Activated naive CD8-positive, alpha-beta T cell treated with anti-CD3 and anti-CD28 coated beads, Interleukin-2, amount 50 U/mL, for 24 hours (primary cell): ENCODE measurements around the gene PHACTR1.
A peak's percentile ranks its signal among the peaks of the same experiment; 100 is the strongest.
"Not testable (repeated sequence)": the region's sequence is repeated elsewhere in the genome, so short reads cannot be mapped to it uniquely, and the experiment has no call there.

Experiments used
- ATAC-seq: fragments of 150-1000 bp; cut with Tn5 transposase; one replicate; pipeline ENCODE4 v1.10.0; 2021
- DNase-seq: peaks from one replicate; pipeline ENCODE4 v3.0.0; 2021
- H3K27ac Mint-ChIP-seq: one replicate; pipeline ENCODE4 v1.8.0; 2021; ENCODE audit warnings: mild to moderate bottlenecking, mixed read lengths
- H3K27me3 Mint-ChIP-seq: one replicate; pipeline ENCODE4 v1.8.0; 2021; ENCODE audit warnings: mixed read lengths
- H3K36me3 Mint-ChIP-seq: one replicate; pipeline ENCODE4 v1.8.0; 2021; ENCODE audit warnings: low read depth, mixed read lengths
- H3K4me1 Mint-ChIP-seq: one replicate; pipeline ENCODE4 v1.8.0; 2021; ENCODE audit warnings: mixed read lengths
- H3K4me3 Mint-ChIP-seq: one replicate; pipeline ENCODE4 v1.8.0; 2021; ENCODE audit warnings: mild to moderate bottlenecking, moderate library complexity, mixed read lengths
- H3K9me3 Mint-ChIP-seq: one replicate; pipeline ENCODE4 v1.8.0; 2021; ENCODE audit warnings: mixed read lengths

Gene PHACTR1

GRCh38 chr6:12762731-12763434 is 46.3 kb downstream of the PHACTR1 start:
- not testable (repeated sequence) for H3K4me3 Mint-ChIP-seq, H3K9me3 Mint-ChIP-seq, H3K4me1 Mint-ChIP-seq, H3K36me3 Mint-ChIP-seq, DNase-seq, H3K27ac Mint-ChIP-seq, ATAC-seq, H3K27me3 Mint-ChIP-seq

GRCh38 chr6:12766365-12766764 is 49.8 kb downstream of the PHACTR1 start:
- no peak overlapping the region for H3K27ac Mint-ChIP-seq
- peaks cover 6% of the 10 kb centered on the region for H3K9me3 Mint-ChIP-seq
- H3K36me3 Mint-ChIP-seq, result no peaks in the 10 kb centered on the region
- DNase-seq, result no peak
- H3K27me3 Mint-ChIP-seq, result peaks cover 2% of the 10 kb centered on the region
- H3K4me3 Mint-ChIP-seq, result no peak overlapping the region
- no peak for ATAC-seq
- no peaks in the 10 kb centered on the region for H3K4me1 Mint-ChIP-seq

- Mint-ChIP-seq H3K36me3 (no peaks in the 10 kb centered on the region), H3K4me3 (no peak overlapping the region), H3K4me1 (no peaks in the 10 kb centered on the region), H3K27ac (no peak overlapping the region), H3K27me3 (peaks cover 2% of the 10 kb centered on the region), H3K9me3 (peaks cover 6% of the 10 kb centered on the region)
- DNase-seq, result no peak
- ATAC-seq, result no peak
Observed at GRCh38 chr6:12767016-12767415, 50.4 kb downstream of the PHACTR1 start.

GRCh38 chr6:12769556-12770256 is 53.1 kb downstream of the PHACTR1 start:
- no peak for DNase-seq
- Mint-ChIP-seq H3K27ac (no peak overlapping the region), H3K9me3 (peaks cover 6% of the 10 kb centered on the region), H3K27me3 (peaks cover 7% of the 10 kb centered on the region), H3K4me3 (no peak overlapping the region), H3K4me1 (no peaks in the 10 kb centered on the region), H3K36me3 (no peaks in the 10 kb centered on the region)
- ATAC-seq, result peak; percentile 28

GRCh38 chr6:12772416-12772815 is 55.8 kb downstream of the PHACTR1 start:
- ATAC-seq (no peak), DNase-seq (no peak)
- no peak overlapping the region for H3K27ac Mint-ChIP-seq
- H3K27me3 Mint-ChIP-seq, result peaks cover 10% of the 10 kb centered on the region
- no peaks in the 10 kb centered on the region for H3K36me3 Mint-ChIP-seq
- no peaks in the 10 kb centered on the region for H3K4me1 Mint-ChIP-seq
- no peak overlapping the region for H3K4me3 Mint-ChIP-seq
- H3K9me3 Mint-ChIP-seq, result peaks cover 6% of the 10 kb centered on the region

GRCh38 chr6:12776291-12776690 is 59.7 kb downstream of the PHACTR1 start:
- Mint-ChIP-seq H3K36me3 (no peaks in the 10 kb centered on the region), H3K27me3 (peaks cover 9% of the 10 kb centered on the region), H3K27ac (no peak overlapping the region), H3K4me3 (no peak overlapping the region), H3K4me1 (no peaks in the 10 kb centered on the region), H3K9me3 (no peaks in the 10 kb centered on the region)
- no peak for ATAC-seq
- no peak for DNase-seq

GRCh38 chr6:12779772-12780171 is 63.2 kb downstream of the PHACTR1 start:
- Mint-ChIP-seq H3K27ac (no peak overlapping the region), H3K27me3 (peaks cover 5% of the 10 kb centered on the region), H3K4me3 (no peak overlapping the region), H3K4me1 (no peaks in the 10 kb centered on the region), H3K36me3 (no peaks in the 10 kb centered on the region), H3K9me3 (no peaks in the 10 kb centered on the region)
- no peak for ATAC-seq
- no peak for DNase-seq

- H3K4me1 Mint-ChIP-seq, result no peaks in the 10 kb centered on the region
- ATAC-seq (no peak), DNase-seq (no peak)
- H3K27me3 Mint-ChIP-seq, result peaks cover 4% of the 10 kb centered on the region
- H3K9me3 Mint-ChIP-seq, result no peaks in the 10 kb centered on the region
- H3K4me3 Mint-ChIP-seq, result no peak overlapping the region
- H3K36me3 Mint-ChIP-seq, result no peaks in the 10 kb centered on the region
- H3K27ac Mint-ChIP-seq, result no peak overlapping the region
Observed at GRCh38 chr6:12782136-12782535, 65.6 kb downstream of the PHACTR1 start.

GRCh38 chr6:12785301-12785700 is 68.7 kb downstream of the PHACTR1 start:
- Mint-ChIP-seq H3K27me3 (peaks cover 2% of the 10 kb centered on the region), H3K27ac (no peak overlapping the region), H3K36me3 (no peaks in the 10 kb centered on the region), H3K9me3 (no peaks in the 10 kb centered on the region), H3K4me1 (no peaks in the 10 kb centered on the region), H3K4me3 (no peak overlapping the region)
- no peak for ATAC-seq
- DNase-seq, result no peak

GRCh38 chr6:12785921-12786320 is 69.4 kb downstream of the PHACTR1 start:
- no peak overlapping the region for H3K27ac Mint-ChIP-seq
- no peak for ATAC-seq

GRCh38 chr6:12791371-12791770 is 74.8 kb downstream of the PHACTR1 start:
- no peak overlapping the region for H3K4me3 Mint-ChIP-seq
- H3K27me3 Mint-ChIP-seq, result peaks cover 9% of the 10 kb centered on the region
- H3K27ac Mint-ChIP-seq, result no peak overlapping the region
- no peaks in the 10 kb centered on the region for H3K9me3 Mint-ChIP-seq
- H3K36me3 Mint-ChIP-seq, result no peaks in the 10 kb centered on the region
- DNase-seq, result no peak
- no peak for ATAC-seq
- no peaks in the 10 kb centered on the region for H3K4me1 Mint-ChIP-seq

More at GRCh38 chr6:12785921-12786320, 69.4 kb downstream of the PHACTR1 start:
- Mint-ChIP-seq H3K4me1 (no peaks in the 10 kb centered on the region), H3K27me3 (peaks cover 4% of the 10 kb centered on the region), H3K9me3 (no peaks in the 10 kb centered on the region), H3K4me3 (no peak overlapping the region), H3K36me3 (no peaks in the 10 kb centered on the region)
- no peak for DNase-seq

- no peaks in the 10 kb centered on the region for H3K36me3 Mint-ChIP-seq
- DNase-seq (no peak), ATAC-seq (no peak)
- no peak overlapping the region for H3K27ac Mint-ChIP-seq
- H3K4me1 Mint-ChIP-seq, result no peaks in the 10 kb centered on the region
- H3K4me3 Mint-ChIP-seq, result no peak overlapping the region
- no peaks in the 10 kb centered on the region for H3K9me3 Mint-ChIP-seq
- H3K27me3 Mint-ChIP-seq, result peaks cover 14% of the 10 kb centered on the region
Observed at GRCh38 chr6:12798326-12798725, 81.8 kb downstream of the PHACTR1 start.

- no peaks in the 10 kb centered on the region for H3K9me3 Mint-ChIP-seq
- H3K4me3 Mint-ChIP-seq, result no peak overlapping the region
- peaks cover 19% of the 10 kb centered on the region for H3K27me3 Mint-ChIP-seq
- H3K36me3 Mint-ChIP-seq, result no peaks in the 10 kb centered on the region
- H3K27ac Mint-ChIP-seq, result no peak overlapping the region
- no peak for ATAC-seq
- peaks cover 3% of the 10 kb centered on the region for H3K4me1 Mint-ChIP-seq
- DNase-seq, result no peak
Observed at GRCh38 chr6:12800120-12800519, 83.6 kb downstream of the PHACTR1 start.

- ATAC-seq (no peak), DNase-seq (no peak)
- Mint-ChIP-seq H3K27ac (no peak overlapping the region), H3K36me3 (no peaks in the 10 kb centered on the region), H3K9me3 (no peaks in the 10 kb centered on the region), H3K27me3 (peaks cover 21% of the 10 kb centered on the region), H3K4me1 (peaks cover 9% of the 10 kb centered on the region), H3K4me3 (no peak overlapping the region)
Observed at GRCh38 chr6:12801141-12801540, 84.6 kb downstream of the PHACTR1 start.

- no peak for DNase-seq
- H3K27me3 Mint-ChIP-seq, result peaks cover 21% of the 10 kb centered on the region
- H3K36me3 Mint-ChIP-seq, result no peaks in the 10 kb centered on the region
- no peaks in the 10 kb centered on the region for H3K9me3 Mint-ChIP-seq
- no peak for ATAC-seq
- no peak overlapping the region for H3K27ac Mint-ChIP-seq
- H3K4me1 Mint-ChIP-seq, result peaks cover 10% of the 10 kb centered on the region
- no peak overlapping the region for H3K4me3 Mint-ChIP-seq
Observed at GRCh38 chr6:12802440-12802839, 85.9 kb downstream of the PHACTR1 start.
